GM20000 (cell line): ENCODE results near the gene NLGN2.

Experiments
- DNase-seq: peaks from one replicate; pipeline ENCODE4 v3.0.0; 2012; ENCODE audit warnings: low spot score
- CTCF ChIP-seq: IDR thresholded peaks from 2 replicates; pipeline ENCODE4 v1.5.1; 2012; ENCODE audit warnings: mild to moderate bottlenecking, control low read depth; ENCODE audit errors: extremely low read depth, missing control alignments

The NLGN2 gene

GRCh38 chr17:7370853-7371252 lies 36.8 kb upstream of the NLGN2 start:
- DNase-seq, result no peak

GRCh38 chr17:7374353-7374752 lies 33.3 kb upstream of the NLGN2 start:
- no peak for TF ChIP-seq CTCF
- no peak for DNase-seq

More at GRCh38 chr17:7370853-7371252, 36.8 kb upstream of the NLGN2 start:
- TF ChIP-seq CTCF, result no peak

DNA sequence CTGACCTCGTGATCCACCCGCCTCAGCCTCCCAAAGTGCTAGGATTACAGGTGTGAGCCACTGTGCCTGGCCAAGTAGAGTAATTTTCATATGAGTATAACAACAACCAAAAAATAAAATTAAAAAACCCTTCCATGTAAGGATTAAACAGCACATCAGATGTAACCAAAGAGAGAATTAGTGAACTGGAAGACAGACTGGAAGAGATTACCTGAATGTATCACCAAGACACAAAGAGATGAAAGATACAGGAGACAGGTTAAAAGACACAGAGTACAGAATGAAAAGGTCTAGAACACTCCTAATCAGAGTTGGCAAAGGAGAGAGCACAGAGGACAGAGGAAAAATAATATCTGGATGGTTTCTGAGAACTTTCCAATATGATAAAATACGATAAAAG lies 28.5 kb upstream of the NLGN2 start:
- DNase-seq, result no peak
- TF ChIP-seq CTCF, result no peak

GRCh38 chr17:7380321-7380720 lies 27.3 kb upstream of the NLGN2 start:
- TF ChIP-seq CTCF, result no peak
- DNase-seq, result no peak

- TF ChIP-seq CTCF, result no peak
- DNase-seq, result no peak
Measured at GRCh38 chr17:7380855-7381683, 26.6 kb upstream of the NLGN2 start, which contains the start of gene TNK1. Gene TNK1, plus strand, starts transcription at chr17:7381089. Its CDS starts 1,838 bp downstream, at chr17:7382927.

DNA sequence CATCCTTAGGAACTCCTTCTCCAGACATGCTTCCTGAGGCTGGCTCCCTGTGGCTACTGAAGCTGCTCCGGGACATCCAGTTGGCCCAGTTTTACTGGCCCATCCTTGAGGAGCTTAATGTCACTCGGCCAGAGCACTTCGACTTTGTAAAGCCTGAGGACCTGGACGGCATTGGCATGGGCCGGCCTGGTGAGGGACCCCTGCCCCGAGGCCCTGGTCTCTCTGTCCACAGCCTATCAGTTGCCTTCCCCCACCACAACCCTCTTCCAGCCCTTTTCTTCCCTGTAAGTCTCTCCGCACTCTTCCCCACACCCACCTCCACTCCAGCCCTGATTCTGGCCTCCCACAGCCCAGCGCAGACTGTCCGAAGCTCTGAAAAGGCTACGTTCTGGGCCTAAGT lies 24.7 kb upstream of the NLGN2 start:
- TF ChIP-seq CTCF, result no peak
- no peak for DNase-seq

- DNase-seq, result no peak
- TF ChIP-seq CTCF, result no peak
Measured at GRCh38 chr17:7383371-7383741, 24.3 kb upstream of the NLGN2 start.
